HepG2 (cell line): ENCODE results near the gene DPEP1. TPM values are rescaled to one million over a fixed set of nuclear protein-coding genes. Genes with fewer than 3 reads are reported as not detected.

Experiments used
- AGO2 ChIP-seq: fragments of 200-400 bp; formaldehyde crosslinking; optimal IDR thresholded peaks from 2 replicates; pipeline ENCODE3; 2017; ENCODE audit warnings: mild to moderate bottlenecking, low read depth, low read length, moderate library complexity
- HMGXB3 ChIP-seq: sonication (generic); formaldehyde crosslinking; IDR thresholded peaks from 2 replicates; pipeline ENCODE4 v1.4.0; 2020; ENCODE audit warnings: missing genetic modification reagents, borderline replicate concordance
- KIAA2018 ChIP-seq: sonication (generic); formaldehyde crosslinking; IDR thresholded peaks from 2 replicates; pipeline ENCODE4 v1.5.0; 2020; ENCODE audit warnings: mild to moderate bottlenecking, missing genetic modification reagents, borderline replicate concordance
- MED13 ChIP-seq: sonication (generic); formaldehyde crosslinking; IDR thresholded peaks from 2 replicates; pipeline ENCODE4 v1.5.0; 2020; ENCODE audit warnings: missing genetic modification reagents
- SCMH1 ChIP-seq: sonication (generic); formaldehyde crosslinking; IDR thresholded peaks from 2 replicates; pipeline ENCODE4 v1.9.0; 2021; ENCODE audit warnings: missing genetic modification reagents, mild to moderate bottlenecking, borderline replicate concordance
- polyA plus RNA-seq, 8 experiments: library from polyadenylated mRNA; depleted of rRNA in 3 of 8; stranded (reverse) in 7 of 8; unstranded in 1 of 8; fragments of >200 nt; fragmentation: Illumina TruSeq in 4 of 8; extraction: Trizol in 4 of 8; gene quantifications; 2 replicates each; pipeline versions ENCODE4 v1.2.1 to v1.2.3, GENCODE V29; 2011 to 2016; ENCODE audit warnings: low read depth in 4 of 8, missing spikeins in 1 of 8, mixed read lengths in 1 of 8; ENCODE audit not compliant: insufficient read depth in 1 of 8
- total RNA-seq, 5 experiments: library from RNA; depleted of rRNA; stranded (reverse); fragments of >200 nt; fragmentation: Illumina TruSeq; extraction: Trizol; gene quantifications; 2 replicates each; pipeline ENCODE4 v1.2.3, GENCODE V29; 2016; ENCODE audit warnings: low read depth in 1 of 5

DPEP1 gene
- total and polyA plus RNA-seq, 2 of the 13 experiments (the other 11 are each of a cell fraction or from before 2014, with no cell fraction given) = 37.6 to 52.2 TPM

GRCh38 chr16:89575247-89576152, 37.9 kb upstream of the DPEP1 start, which contains the start of gene CPNE7 (continued):
- TF ChIP-seq KIAA2018 (no peak), HMGXB3 (CRISPR knock-in tag) (no peak), AGO2 (no peak), MED13 (no peak), SCMH1 (CRISPR knock-in tag) (no peak)
